ENCODE results near the gene THOP1.

THOP1 gene

GRCh38 chr19:2808129-2808941, 23.0 kb downstream of the THOP1 start:
- WGBS: 97% methylated on average over 40 of the region's 41 CpGs
- Histone ChIP-seq H3K9ac (ENCODE audit: low read length) (no peak overlapping the region), H4K8ac (ENCODE audit: low read length) (no peak overlapping the region), H3K4me1 (ENCODE audit: control insufficient read depth, insufficient read depth, low read depth, low read length) (peaks cover 4% of the 10 kb centered on the region), H2AK5ac (ENCODE audit: low read length, severe bottlenecking) (no peak overlapping the region), H3K27ac (ENCODE audit: low read length, poor library complexity, severe bottlenecking) (no peak overlapping the region), H3K23ac (ENCODE audit: low read length in 2 of 2) (no peak overlapping the region), H3K4ac (ENCODE audit: low read depth in 1 of 2, low read length in 2 of 2) (no peak overlapping the region), H2BK5ac (ENCODE audit: low read depth, low read length, poor library complexity, severe bottlenecking) (no peak overlapping the region), H2BK120ac (ENCODE audit: low read depth, low read length) (no peak overlapping the region), H3K79me1 (replicated peaks; ENCODE audit: low read length, poor library complexity, severe bottlenecking) (peaks cover 24% of the 10 kb centered on the region), H2BK15ac (ENCODE audit: low read depth, poor library complexity, severe bottlenecking) (no peak overlapping the region), H4K91ac (ENCODE audit: low read length) (no peak overlapping the region), H3K27me3 (ENCODE audit: control insufficient read depth in 1 of 2, insufficient read depth in 1 of 2, low read length in 2 of 2) (no peaks in the 10 kb centered on the region), H3K36me3 (ENCODE audit: control insufficient read depth in 1 of 2, insufficient read depth in 2 of 2, low read depth in 1 of 2, low read length in 2 of 2) (peaks cover 42 to 99% of the 10 kb centered on the region in 2 experiments), H3K14ac (ENCODE audit: low read length in 2 of 2) (no peak overlapping the region), H2BK12ac (ENCODE audit: low read length in 2 of 2) (no peak overlapping the region), H3K18ac (ENCODE audit: low read depth in 1 of 2, low read length in 2 of 2) (no peak overlapping the region), H3K4me2 (ENCODE audit: low read length, poor library complexity, severe bottlenecking) (no peak overlapping the region), H3K4me3 (ENCODE audit: insufficient read depth in 1 of 2, low read depth in 1 of 2, low read length in 2 of 2) (no peak overlapping the region), H3K9me3 (ENCODE audit: control insufficient read depth, low read length) (no peaks in the 10 kb centered on the region), H2AFZ (ENCODE audit: low read depth, low read length) (no peak overlapping the region)
- no peak for DNase-seq

GRCh38 chr19:2809387-2810140, 24.3 kb downstream of the THOP1 start:
- H3K27ac ChIP-seq (ENCODE audit: low read length, poor library complexity, severe bottlenecking): no peak overlapping the region
- no peaks in the 10 kb centered on the region for H3K9me3 ChIP-seq (ENCODE audit: control insufficient read depth, low read length)
- peaks cover 50 to 100% of the 10 kb centered on the region in 2 experiments for H3K36me3 ChIP-seq (ENCODE audit: control insufficient read depth in 1 of 2, insufficient read depth in 2 of 2, low read depth in 1 of 2, low read length in 2 of 2)
- H2AFZ ChIP-seq (ENCODE audit: low read depth, low read length): no peak overlapping the region
- no peak overlapping the region for H4K91ac ChIP-seq (ENCODE audit: low read length)
- whole genome bisulfite sequencing: 97% methylated on average over 37 of the region's 37 CpGs
- H3K79me1 ChIP-seq (replicated peaks; ENCODE audit: low read length, poor library complexity, severe bottlenecking): peaks cover 12% of the 10 kb centered on the region
- H2BK15ac ChIP-seq (ENCODE audit: low read depth, poor library complexity, severe bottlenecking): no peak overlapping the region
- H3K4me2 ChIP-seq (ENCODE audit: low read length, poor library complexity, severe bottlenecking): no peak overlapping the region
- H3K4ac ChIP-seq (ENCODE audit: low read depth in 1 of 2, low read length in 2 of 2): no peak overlapping the region
- H4K8ac ChIP-seq (ENCODE audit: low read length): no peak overlapping the region
- no peak for DNase-seq
- no peak overlapping the region for H2AK5ac ChIP-seq (ENCODE audit: low read length, severe bottlenecking)
- no peak overlapping the region for H3K4me3 ChIP-seq (ENCODE audit: insufficient read depth in 1 of 2, low read depth in 1 of 2, low read length in 2 of 2)
- H2BK120ac ChIP-seq (ENCODE audit: low read depth, low read length): no peak overlapping the region
- H3K9ac ChIP-seq (ENCODE audit: low read length): no peak overlapping the region
- H3K14ac ChIP-seq (ENCODE audit: low read length in 2 of 2): no peak overlapping the region
- no peak overlapping the region for H3K23ac ChIP-seq (ENCODE audit: low read length in 2 of 2)
- H3K27me3 ChIP-seq (ENCODE audit: control insufficient read depth in 1 of 2, insufficient read depth in 1 of 2, low read length in 2 of 2): no peaks in the 10 kb centered on the region
- no peak overlapping the region for H2BK5ac ChIP-seq (ENCODE audit: low read depth, low read length, poor library complexity, severe bottlenecking)
- H3K4me1 ChIP-seq (ENCODE audit: control insufficient read depth, insufficient read depth, low read depth, low read length): peaks cover 4% of the 10 kb centered on the region
- H3K18ac ChIP-seq (ENCODE audit: low read depth in 1 of 2, low read length in 2 of 2): no peak overlapping the region
- H2BK12ac ChIP-seq (ENCODE audit: low read length in 2 of 2): no peak overlapping the region

GRCh38 chr19:2810141-2811091, 25.1 kb downstream of the THOP1 start:
- Histone ChIP-seq H3K4me1 (ENCODE audit: control insufficient read depth, insufficient read depth, low read depth, low read length) (peaks cover 4% of the 10 kb centered on the region), H3K36me3 (ENCODE audit: control insufficient read depth in 1 of 2, insufficient read depth in 2 of 2, low read depth in 1 of 2, low read length in 2 of 2) (peaks cover 45 to 100% of the 10 kb centered on the region in 2 experiments), H2AFZ (ENCODE audit: low read depth, low read length) (no peak overlapping the region), H3K79me1 (replicated peaks; ENCODE audit: low read length, poor library complexity, severe bottlenecking) (peaks cover 6% of the 10 kb centered on the region), H3K4ac (ENCODE audit: low read depth in 1 of 2, low read length in 2 of 2) (no peak overlapping the region), H2AK5ac (ENCODE audit: low read length, severe bottlenecking) (no peak overlapping the region), H3K23ac (ENCODE audit: low read length in 2 of 2) (no peak overlapping the region), H3K9ac (ENCODE audit: low read length) (no peak overlapping the region), H4K91ac (ENCODE audit: low read length) (no peak overlapping the region), H3K27me3 (ENCODE audit: control insufficient read depth in 1 of 2, insufficient read depth in 1 of 2, low read length in 2 of 2) (no peaks in the 10 kb centered on the region), H2BK120ac (ENCODE audit: low read depth, low read length) (no peak overlapping the region), H2BK12ac (ENCODE audit: low read length in 2 of 2) (no peak overlapping the region), H3K4me2 (ENCODE audit: low read length, poor library complexity, severe bottlenecking) (no peak overlapping the region), H3K4me3 (ENCODE audit: insufficient read depth in 1 of 2, low read depth in 1 of 2, low read length in 2 of 2) (no peak overlapping the region), H4K8ac (ENCODE audit: low read length) (no peak overlapping the region), H2BK15ac (ENCODE audit: low read depth, poor library complexity, severe bottlenecking) (no peak overlapping the region), H3K14ac (ENCODE audit: low read length in 2 of 2) (no peak overlapping the region), H2BK5ac (ENCODE audit: low read depth, low read length, poor library complexity, severe bottlenecking) (no peak overlapping the region), H3K27ac (ENCODE audit: low read length, poor library complexity, severe bottlenecking) (no peak overlapping the region), H3K18ac (ENCODE audit: low read depth in 1 of 2, low read length in 2 of 2) (no peak overlapping the region), H3K9me3 (ENCODE audit: control insufficient read depth, low read length) (no peaks in the 10 kb centered on the region)
- DNase-seq: no peak
- 94% methylated on average over 58 of the region's 58 CpGs for WGBS
